Right lung (tissue), 10 donors: ENCODE data around the gene ZNF878. TPM values are rescaled to one million over a fixed set of nuclear protein-coding genes. Genes with fewer than 3 reads are reported as not detected.
"Not testable (repeated sequence)": the region's sequence is repeated elsewhere in the genome, so short reads cannot be mapped to it uniquely, and the experiment has no call there.

Experiments
- DNase-seq, 2 donors: peaks; one replicate each; pipeline ENCODE4 v3.0.0-alpha.2; 2013
- long read RNA-seq, 8 donors: transcript quantifications; one replicate each; lab custom pipeline, GENCODE V29; 2026
- polyA plus RNA-seq, 5 donors: library from polyadenylated mRNA; unstranded; fragments of 120-200 nt; gene quantifications; one replicate each; pipeline versions ENCODE4 v1.2.1 to v1.2.3, GENCODE V29; 2013; ENCODE audit warnings: inconsistent platforms in 1 of 5, low replicate concordance in 1 of 5; ENCODE audit not compliant: insufficient read length in 5 of 5, insufficient read depth in 1 of 5

The ZNF878 gene
- polyA plus RNA-seq: 1 to 10 TPM; 1.1 to 1.6 (median 1.4) TPM
- long read RNA-seq, donor 1: 0 reads
- long read RNA-seq, donor 2: 0 reads
- long read RNA-seq, donor 3: 0 reads
- long read RNA-seq, donor 4: 0 reads
- long read RNA-seq, donor 5: 0 reads
- long read RNA-seq, donor 6: 0 reads
- long read RNA-seq, donor 7: 0 reads
- long read RNA-seq, donor 8: 0 reads

- peak; percentile 85 to 88 for DNase-seq
These were observed at the start of gene ZNF878 for GRCh38 chr19:12052497-12053169. Gene ZNF878, minus strand, starts transcription at chr19:12052961. Its CDS starts 160 bp downstream, at chr19:12052801.

GRCh38 chr19:12098040-12098439 is 45.3 kb upstream of the ZNF878 start:
- no peak for DNase-seq

- no peak for DNase-seq
These were observed 42.5 kb upstream of the ZNF878 start for GRCh38 chr19:12095111-12095790.

- DNase-seq: no peak
These were observed 41.0 kb upstream of the ZNF878 start for GRCh38 chr19:12093777-12094176.

- peak in 1 of 2 donors; percentile 3 for DNase-seq
These were observed 40.2 kb upstream of the ZNF878 start for GRCh38 chr19:12092956-12093355.

GRCh38 chr19:12092065-12092867 is 39.5 kb upstream of the ZNF878 start:
- peak; percentile 88 to 91 for DNase-seq

- DNase-seq: peak; percentile 26 to 48
These were observed 38.0 kb upstream of the ZNF878 start for GRCh38 chr19:12090807-12091206.

GRCh38 chr19:12085074-12085818 is 32.5 kb upstream of the ZNF878 start:
- no peak for DNase-seq

- DNase-seq: not testable (repeated sequence)
These were observed 30.6 kb upstream of the ZNF878 start for GRCh38 chr19:12083336-12083735.

GRCh38 chr19:12077375-12077774 is 24.6 kb upstream of the ZNF878 start:
- no peak for DNase-seq

- DNase-seq: not testable (repeated sequence)
These were observed 23.6 kb upstream of the ZNF878 start for GRCh38 chr19:12076331-12076730.

- DNase-seq: no peak
These were observed 22.9 kb upstream of the ZNF878 start for GRCh38 chr19:12075538-12076139.

GRCh38 chr19:12064590-12065538 is 12.1 kb upstream of the ZNF878 start, which contains the start of gene ZNF844:
Gene ZNF844, plus strand, starts transcription at chr19:12064731. Its CDS starts 143 bp downstream, at chr19:12064874.
- DNase-seq: peak; percentile 94 to 95

GRCh38 chr19:12055784-12056183 is 3.0 kb upstream of the ZNF878 start:
- no peak for DNase-seq

- no peak for DNase-seq
These were observed 667 bp downstream of the ZNF878 start for GRCh38 chr19:12052091-12052496.

- no peak for DNase-seq
These were observed 4.9 kb downstream of the ZNF878 start for GRCh38 chr19:12047868-12048267.

GRCh38 chr19:12043752-12044422 is 8.9 kb downstream of the ZNF878 start:
- no peak for DNase-seq

GRCh38 chr19:12042893-12043292 is 9.9 kb downstream of the ZNF878 start:
- no peak for DNase-seq
